SK-N-SH treated with all-trans-retinoic acid at 6 μM for 48 hours (cell line): ENCODE results near the gene NARS2.

Experiments used
- BACH2 ChIP-seq: fragments of 250-450 bp; sonication (Bioruptor Pico); IDR thresholded peaks from 2 replicates; pipeline ENCODE4 v1.9.0; 2021; ENCODE audit warnings: mild to moderate bottlenecking, borderline replicate concordance
- CSRNP3 ChIP-seq: fragments of 250-450 bp; sonication (Bioruptor Pico); IDR thresholded peaks from 2 replicates; pipeline ENCODE4 v1.5.1; 2021; ENCODE audit warnings: mild to moderate bottlenecking, moderate library complexity
- PATZ1 ChIP-seq: fragments of 250-450 bp; sonication (Bioruptor Pico); IDR thresholded peaks from 2 replicates; pipeline ENCODE4 v1.8.0; 2020; ENCODE audit warnings: mild to moderate bottlenecking, moderate library complexity, borderline replicate concordance
- TCF4 ChIP-seq: fragments of 250-450 bp; sonication (Bioruptor Pico); IDR thresholded peaks from 2 replicates; pipeline ENCODE4 v1.8.0; 2021; ENCODE audit warnings: mild to moderate bottlenecking, moderate library complexity, borderline replicate concordance
- TOX ChIP-seq: fragments of 250-450 bp; sonication (Bioruptor Pico); IDR thresholded peaks from 2 replicates; pipeline ENCODE4 v1.8.0; 2021; ENCODE audit warnings: mild to moderate bottlenecking, moderate library complexity, borderline replicate concordance
- ZFP30 ChIP-seq: fragments of 450-650 bp; formaldehyde crosslinking; IDR thresholded peaks from 2 replicates; pipeline ENCODE4 v1.5.0; 2022; ENCODE audit warnings: mild to moderate bottlenecking, moderate library complexity
- ZNF565 ChIP-seq: fragments of 450-650 bp; formaldehyde crosslinking; conservative IDR thresholded peaks from 2 replicates; pipeline ENCODE4 v1.5.0; 2020; ENCODE audit warnings: low read depth, mild to moderate bottlenecking, moderate library complexity

GRCh38 chr11:78539506-78539905 lies 35.2 kb downstream of the NARS2 start:
- TF ChIP-seq TOX (CRISPR knock-in tag) = no peak
- TF ChIP-seq CSRNP3 (CRISPR knock-in tag) = no peak
- TF ChIP-seq ZFP30 = no peak
- TF ChIP-seq ZNF565 (CRISPR knock-in tag) = no peak
- no peak for TF ChIP-seq BACH2
- TF ChIP-seq TCF4 (CRISPR knock-in tag) = no peak
- TF ChIP-seq PATZ1 (CRISPR knock-in tag) = no peak
